Right lobe of liver (tissue), 6 donors: Measurements from ENCODE around the gene LAG3. TPM values are rescaled to one million over a fixed set of nuclear protein-coding genes. Genes with fewer than 3 reads are reported as not detected.

ENCODE experiments used
- ATAC-seq, 4 donors: fragments of 200-7000 bp; cut with Tn5 transposase; one replicate each; pipeline ENCODE4 v1.9.1; 2020; ENCODE audit warnings: mild to moderate bottlenecking in 4 of 4, moderate library complexity in 4 of 4
- DNase-seq, 3 donors: peaks; one replicate each; pipeline ENCODE4 v3.0.0-alpha.2; 2020
- H3K27ac ChIP-seq, 3 donors: fragments of 200-600 bp; one replicate each; pipeline ENCODE4 v1.8.0; 2022
- H3K27me3 ChIP-seq, 2 donors: fragments of 200-600 bp; one replicate each; pipeline ENCODE4 v1.8.0; 2022
- H3K36me3 ChIP-seq, 4 donors: fragments of 200-600 bp; sonication (generic) in 1 of 4; one replicate each; pipeline versions ENCODE4 v1.5.1 to v1.8.0; 2017 to 2022; ENCODE audit warnings: control low read depth in 1 of 4
- H3K4me1 ChIP-seq, 4 donors: fragments of 200-600 bp; sonication (generic) in 1 of 4; one replicate each; pipeline versions ENCODE4 v1.5.1 to v1.8.0; 2017 to 2022; ENCODE audit warnings: control low read depth in 1 of 4
- H3K4me3 ChIP-seq, 3 donors: fragments of 200-600 bp; one replicate each; pipeline ENCODE4 v1.8.0; 2022
- H3K9me3 ChIP-seq, 4 donors: fragments of 200-600 bp; sonication (generic) in 1 of 4; one replicate each; pipeline versions ENCODE4 v1.5.1 to v1.8.0; 2017 to 2022; ENCODE audit warnings: control low read depth in 1 of 4
- CTCF ChIP-seq, 4 donors: fragments of 200-600 bp in 3 of 4; fragments of 450-650 bp in 1 of 4; IDR thresholded peaks; one replicate each; pipeline versions ENCODE4 v1.5.1 to v1.8.0; 2016 to 2022; ENCODE audit warnings: antibody characterized with exemption in 4 of 4, mild to moderate bottlenecking in 2 of 4
- POLR2A ChIP-seq: fragments of 450-650 bp; IDR thresholded peaks from one replicate; pipeline ENCODE4 v1.6.1; 2017; ENCODE audit warnings: antibody characterized with exemption, mild to moderate bottlenecking
- WGBS: methylation state at CpG from one replicate; pipeline ENCODE4 v1.1.6; 2018; ENCODE audit warnings: low coverage, low lambda C conversion rate; ENCODE audit not compliant: insufficient coverage; ENCODE audit errors: missing lambda C conversion rate; 5-methylcytosine and 5-hydroxymethylcytosine counted together
- intact Hi-C, 2 donors: fragments of 100-400 bp; cut with DNase I; formaldehyde crosslinking; loops; one replicate each; pipeline versions ENCODE4 v1.11.2 to v1.14.1; 2022
- total RNA-seq, 6 experiments: library from RNA; depleted of rRNA in 2 of 6; stranded (reverse); fragments of >200 nt in 2 of 6; fragmentation: NEBNext Ultra II Directional in 3 of 6; extraction: Animal tissue kit (Norgen Biotek cat#: 25700) in 3 of 6; gene quantifications; one replicate each; pipeline versions ENCODE4 v1.1.0 to v1.2.4, GENCODE V29; 2016 to 2023
- donor health status: DM: no; HTN: yes; CAD: no.
- donor health status: DM: no; HTN: no; CAD: no.
- donor health status: DM: no; HTN: no; CAD: no.
- donor health status: DM: no; HTN: yes; CAD: no.
- donor health status: DM: no; HTN: yes; CAD: no.

Gene LAG3
- total RNA-seq, 6 experiments from 2014 or later, result 0.18 to 2.3 (median 1.4) TPM

GRCh38 chr12:6763380-6763779, 8.9 kb upstream of the LAG3 start:
- H3K9me3 ChIP-seq, result no peaks in the 10 kb centered on the region
- H3K27me3 ChIP-seq, result no peaks in the 10 kb centered on the region
- H3K4me3 ChIP-seq, result peak overlapping the region in 1 of 3 donors; percentile 3
- DNase-seq (no peak), ATAC-seq (no peak)
- intact Hi-C loops, result no loop called here
- H3K4me1 ChIP-seq, result peaks cover 0 to 32% (median 10%) of the 10 kb centered on the region in 4 donors
- H3K36me3 ChIP-seq, result no peaks in the 10 kb centered on the region
- 54% methylated on average over 4 of the region's 4 CpGs for WGBS
- TF ChIP-seq POLR2A (no peak), CTCF (IDR thresholded peaks at IDR 0.05) (no peak)
- H3K27ac ChIP-seq, result peak overlapping the region; percentile 73 to 93 (median 87)

GRCh38 chr12:6764011-6764828, 8.1 kb upstream of the LAG3 start:
- H3K27ac ChIP-seq, result peak overlapping the region; percentile 76 to 93 (median 87)
- no peaks in the 10 kb centered on the region for H3K9me3 ChIP-seq
- intact Hi-C loops, result no loop called here
- H3K36me3 ChIP-seq, result peaks cover 0 to 1% (median under 1%) of the 10 kb centered on the region in 4 donors
- H3K4me3 ChIP-seq, result peak overlapping the region in 1 of 3 donors; percentile 3
- DNase-seq, result peak; percentile 93 to 97 (median 93)
- WGBS, result 1% methylated on average over 14 of the region's 16 CpGs
- peak; percentile 69 to 85 (median 74) for ATAC-seq
- TF ChIP-seq POLR2A, result no peak
- no peak for TF ChIP-seq CTCF (IDR thresholded peaks at IDR 0.05)
- H3K27me3 ChIP-seq, result no peaks in the 10 kb centered on the region
- peaks cover 0 to 39% (median 10%) of the 10 kb centered on the region in 4 donors for H3K4me1 ChIP-seq

GRCh38 chr12:6765048-6765633, 7.2 kb upstream of the LAG3 start:
- DNase-seq (no peak), ATAC-seq (no peak)
- intact Hi-C loops, result no loop called here
- peaks cover 0 to 42% (median 10%) of the 10 kb centered on the region in 4 donors for H3K4me1 ChIP-seq
- H3K9me3 ChIP-seq, result no peaks in the 10 kb centered on the region
- H3K4me3 ChIP-seq, result peak overlapping the region; percentile 79 to 93 (median 85)
- peak overlapping the region; percentile 76 to 93 (median 77) for H3K27ac ChIP-seq
- H3K36me3 ChIP-seq, result peaks cover 0 to 10% (median 5%) of the 10 kb centered on the region in 4 donors
- TF ChIP-seq POLR2A, result no peak
- no peak for TF ChIP-seq CTCF (IDR thresholded peaks at IDR 0.05)
- H3K27me3 ChIP-seq, result no peaks in the 10 kb centered on the region
- WGBS, result 33% methylated on average over 7 of the region's 7 CpGs

- peak; percentile 92 for TF ChIP-seq POLR2A
- TF ChIP-seq CTCF (IDR thresholded peaks at IDR 0.05), result no peak
- Histone ChIP-seq H3K27ac (peak within 1 kb of the TSS; percentile 76 to 93 (median 77)), H3K36me3 (peaks cover 0 to 14% (median 5%) of the 10 kb centered on the region in 4 donors), H3K4me3 (peak within 1 kb of the TSS; percentile 79 to 93 (median 85)), H3K4me1 (peaks cover 0 to 45% (median 10%) of the 10 kb centered on the region in 4 donors), H3K27me3 (no peaks in the 10 kb centered on the region), H3K9me3 (no peaks in the 10 kb centered on the region)
- peak; percentile 55 to 71 (median 60) for ATAC-seq
- intact Hi-C loops, result no loop called here
- 3% methylated on average over 24 of the region's 63 CpGs for WGBS
- peak; percentile 93 to 95 (median 94) for DNase-seq
Observed at GRCh38 chr12:6765634-6766581, 6.4 kb upstream of the LAG3 start, which contains the start of gene PTMS. Gene PTMS (plus strand): TSS chr12:6766363. CDS start chr12:6766706, 343 bp downstream.
